Sigmoid colon (tissue), 7 donors: Measurements from ENCODE around the gene SLC6A5. TPM values are rescaled to one million over a fixed set of nuclear protein-coding genes. Genes with fewer than 3 reads are reported as not detected.

ENCODE experiments used
- DNase-seq: peaks from one replicate; pipeline ENCODE4 v3.0.0-alpha.2; 2019
- H3K27ac ChIP-seq, 4 donors: fragments of 200-600 bp; sonication (generic); one replicate each; pipeline ENCODE4 v1.5.1; 2016 to 2019; ENCODE audit warnings: mild to moderate bottlenecking in 1 of 4
- H3K27me3 ChIP-seq, 3 donors: fragments of 200-600 bp; sonication (generic); one replicate each; pipeline ENCODE4 v1.5.1; 2019; ENCODE audit warnings: mild to moderate bottlenecking in 1 of 3
- H3K36me3 ChIP-seq, 4 donors: fragments of 200-600 bp; sonication (generic); one replicate each; pipeline ENCODE4 v1.5.1; 2016 to 2019
- H3K4me1 ChIP-seq, 4 donors: fragments of 200-600 bp; sonication (generic); one replicate each; pipeline ENCODE4 v1.5.1; 2017 to 2019
- H3K4me3 ChIP-seq, 4 donors: fragments of 200-600 bp; sonication (generic); one replicate each; pipeline ENCODE4 v1.5.1; 2017 to 2019; ENCODE audit warnings: mild to moderate bottlenecking in 2 of 4, moderate library complexity in 1 of 4
- H3K9me3 ChIP-seq, 4 donors: fragments of 200-600 bp in 3 of 4; sonication (generic) in 3 of 4; one replicate each; pipeline versions ENCODE4 v1.5.1 to v1.6.1; 2013 to 2019
- CTCF ChIP-seq, 4 experiments: fragments of 450-650 bp in 3 of 4; fragments of 200-600 bp in 1 of 4; IDR thresholded peaks; one replicate each; pipeline ENCODE4 v1.5.1; 2016 to 2019; ENCODE audit warnings: antibody characterized with exemption in 4 of 4, mild to moderate bottlenecking in 3 of 4, moderate library complexity in 2 of 4
- EP300 ChIP-seq, 4 donors: sonication (generic); formaldehyde crosslinking; IDR thresholded peaks; one replicate each; pipeline ENCODE4 v1.6.1; 2017; ENCODE audit warnings: antibody characterized with exemption in 4 of 4
- POLR2A ChIP-seq, 2 donors: fragments of 450-650 bp; IDR thresholded peaks; one replicate each; pipeline ENCODE4 v1.6.1; 2016; ENCODE audit warnings: antibody characterized with exemption in 2 of 2, mild to moderate bottlenecking in 2 of 2, moderate library complexity in 2 of 2
- POLR2AphosphoS5 ChIP-seq, 4 donors: sonication (generic); formaldehyde crosslinking; IDR thresholded peaks; one replicate each; pipeline ENCODE4 v1.6.1; 2017; ENCODE audit warnings: antibody characterized with exemption in 4 of 4
- WGBS, 2 donors: extraction: QIAGEN DNeasy Blood & Tissue Kit; methylation state at CpG; one replicate each; pipeline ENCODE4 v1.1.7; 2013; 5-methylcytosine and 5-hydroxymethylcytosine counted together
- intact Hi-C: fragments of 100-400 bp; cut with DNase I; formaldehyde crosslinking; loops from one replicate; pipeline ENCODE4 v1.15.1; 2023
- polyA plus RNA-seq, 3 donors: library from polyadenylated mRNA; stranded (reverse); fragments of 200-250 nt; gene quantifications; one replicate each; pipeline ENCODE4 v1.2.3, GENCODE V29; 2013
- total RNA-seq, 4 donors: library from RNA; depleted of rRNA; stranded (reverse); fragments of >200 nt; gene quantifications; one replicate each; pipeline ENCODE4 v1.1.0, GENCODE V29; 2016
- donor health status: healthy with polysubstance abuse.
- donor health status: Bipolar disorder and iron deficiency.
- donor health status: healthy.

SLC6A5 gene
- total and polyA plus RNA-seq, 7 donors = under 0.01 TPM; not detected in 6

- Histone ChIP-seq H3K27me3 (no peaks in the 10 kb centered on the region), H3K36me3 (no peaks in the 10 kb centered on the region), H3K4me1 (no peaks in the 10 kb centered on the region), H3K27ac (no peak overlapping the region), H3K4me3 (no peak overlapping the region), H3K9me3 (no peaks in the 10 kb centered on the region)
- no peak for TF ChIP-seq CTCF (IDR thresholded peaks at IDR 0.05)
- TF ChIP-seq POLR2A (IDR thresholded peaks at IDR 0.05) = no peak
- no peak for TF ChIP-seq POLR2AphosphoS5 (IDR thresholded peaks at IDR 0.05)
- no peak for TF ChIP-seq EP300 (IDR thresholded peaks at IDR 0.05)
- DNase-seq = no peak
- WGBS, 2 donors = 32 to 45% methylated on average over 4 of the region's 4 CpGs
- intact Hi-C loops = no loop called here
These were observed 23.8 kb downstream of the SLC6A5 start for GRCh38 chr11:20623252-20623651.

GRCh38 chr11:20626279-20626678, 26.9 kb downstream of the SLC6A5 start:
- H3K27me3 ChIP-seq = no peaks in the 10 kb centered on the region
- H3K4me3 ChIP-seq = no peak overlapping the region
- WGBS, 2 donors = 70 to 72% methylated on average over 4 of the region's 4 CpGs
- intact Hi-C loops = no loop called here
- peaks cover 0 to 2% (median 0%) of the 10 kb centered on the region in 4 donors for H3K9me3 ChIP-seq
- H3K27ac ChIP-seq = no peak overlapping the region
- no peak for DNase-seq
- no peaks in the 10 kb centered on the region for H3K4me1 ChIP-seq
- H3K36me3 ChIP-seq = no peaks in the 10 kb centered on the region
- no peak for TF ChIP-seq POLR2A (IDR thresholded peaks at IDR 0.05)
- no peak for TF ChIP-seq EP300 (IDR thresholded peaks at IDR 0.05)
- TF ChIP-seq POLR2AphosphoS5 (IDR thresholded peaks at IDR 0.05) = no peak
- no peak for TF ChIP-seq CTCF (IDR thresholded peaks at IDR 0.05)

GRCh38 chr11:20627026-20627425, 27.6 kb downstream of the SLC6A5 start:
- 74 to 81% methylated on average over 3 of the region's 3 CpGs for WGBS, 2 donors
- no peaks in the 10 kb centered on the region for H3K36me3 ChIP-seq
- no peak for DNase-seq
- TF ChIP-seq POLR2AphosphoS5 (IDR thresholded peaks at IDR 0.05) = no peak
- no peak for TF ChIP-seq CTCF (IDR thresholded peaks at IDR 0.05)
- TF ChIP-seq EP300 (IDR thresholded peaks at IDR 0.05) = no peak
- no peak for TF ChIP-seq POLR2A (IDR thresholded peaks at IDR 0.05)
- H3K27me3 ChIP-seq = no peaks in the 10 kb centered on the region
- no peaks in the 10 kb centered on the region for H3K4me1 ChIP-seq
- peaks cover 0 to 2% (median 0%) of the 10 kb centered on the region in 4 donors for H3K9me3 ChIP-seq
- no peak overlapping the region for H3K27ac ChIP-seq
- intact Hi-C loops = no loop called here
- no peak overlapping the region for H3K4me3 ChIP-seq

- no peaks in the 10 kb centered on the region for H3K36me3 ChIP-seq
- peaks cover 0 to 2% (median 0%) of the 10 kb centered on the region in 4 donors for H3K9me3 ChIP-seq
- 16 to 65% methylated on average over 3 of the region's 3 CpGs for WGBS, 2 donors
- H3K27ac ChIP-seq = no peak overlapping the region
- H3K4me1 ChIP-seq = no peaks in the 10 kb centered on the region
- no peaks in the 10 kb centered on the region for H3K27me3 ChIP-seq
- no peak overlapping the region for H3K4me3 ChIP-seq
- TF ChIP-seq POLR2A (IDR thresholded peaks at IDR 0.05) (no peak), EP300 (IDR thresholded peaks at IDR 0.05) (no peak), CTCF (IDR thresholded peaks at IDR 0.05) (no peak), POLR2AphosphoS5 (IDR thresholded peaks at IDR 0.05) (no peak)
- intact Hi-C loops = no loop called here
- DNase-seq = no peak
These were observed 28.3 kb downstream of the SLC6A5 start for GRCh38 chr11:20627701-20628100.

GRCh38 chr11:20631519-20632168, 32.2 kb downstream of the SLC6A5 start:
- no peaks in the 10 kb centered on the region for H3K36me3 ChIP-seq
- H3K27me3 ChIP-seq = no peaks in the 10 kb centered on the region
- TF ChIP-seq CTCF (IDR thresholded peaks at IDR 0.05) = no peak
- H3K9me3 ChIP-seq = peaks cover 0 to 2% (median 0%) of the 10 kb centered on the region in 4 donors
- H3K4me3 ChIP-seq = no peak overlapping the region
- WGBS, 2 donors = 59 to 62% methylated on average over 5 of the region's 5 CpGs
- no peaks in the 10 kb centered on the region for H3K4me1 ChIP-seq
- H3K27ac ChIP-seq = no peak overlapping the region
- intact Hi-C loops = no loop called here
- DNase-seq = no peak
